C4-2B (cell line): Measurements from ENCODE around the gene SHCBP1L.

Source experiments
- H3K27ac ChIP-seq: fragments of 450-650 bp; 2 replicates; pipeline ENCODE4 v1.5.1; 2017
- ZFX ChIP-seq: fragments of 450-650 bp; IDR thresholded peaks from 2 replicates; pipeline ENCODE4 v1.6.1; 2017
- TF ChIP-seq, protein P1 (sequence below): fragments of 450-650 bp; conservative IDR thresholded peaks from 2 replicates; pipeline ENCODE4 v1.5.1; 2017; ENCODE audit warnings: mild to moderate bottlenecking

SHCBP1L gene

DNA sequence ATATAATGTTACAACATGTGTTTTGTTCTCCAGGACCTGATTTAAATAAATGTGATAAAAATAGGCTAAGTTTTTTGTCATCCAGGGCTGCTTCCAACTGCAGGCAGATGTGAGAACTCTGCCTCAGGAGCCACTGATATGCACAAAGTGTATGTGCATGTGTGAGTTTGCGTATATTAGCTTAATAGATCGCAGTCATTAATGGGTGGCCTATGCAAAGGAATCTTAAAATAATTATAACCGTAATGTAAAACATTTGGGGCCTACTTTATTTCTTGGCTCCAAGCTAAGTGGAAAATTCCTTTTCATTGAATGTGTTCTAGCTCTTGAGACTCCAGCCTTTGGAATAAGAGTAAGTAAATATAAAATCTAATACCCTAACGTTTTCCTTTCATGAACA lies 97.1 kb downstream of the SHCBP1L start:
- TF ChIP-seq, protein P1, sequence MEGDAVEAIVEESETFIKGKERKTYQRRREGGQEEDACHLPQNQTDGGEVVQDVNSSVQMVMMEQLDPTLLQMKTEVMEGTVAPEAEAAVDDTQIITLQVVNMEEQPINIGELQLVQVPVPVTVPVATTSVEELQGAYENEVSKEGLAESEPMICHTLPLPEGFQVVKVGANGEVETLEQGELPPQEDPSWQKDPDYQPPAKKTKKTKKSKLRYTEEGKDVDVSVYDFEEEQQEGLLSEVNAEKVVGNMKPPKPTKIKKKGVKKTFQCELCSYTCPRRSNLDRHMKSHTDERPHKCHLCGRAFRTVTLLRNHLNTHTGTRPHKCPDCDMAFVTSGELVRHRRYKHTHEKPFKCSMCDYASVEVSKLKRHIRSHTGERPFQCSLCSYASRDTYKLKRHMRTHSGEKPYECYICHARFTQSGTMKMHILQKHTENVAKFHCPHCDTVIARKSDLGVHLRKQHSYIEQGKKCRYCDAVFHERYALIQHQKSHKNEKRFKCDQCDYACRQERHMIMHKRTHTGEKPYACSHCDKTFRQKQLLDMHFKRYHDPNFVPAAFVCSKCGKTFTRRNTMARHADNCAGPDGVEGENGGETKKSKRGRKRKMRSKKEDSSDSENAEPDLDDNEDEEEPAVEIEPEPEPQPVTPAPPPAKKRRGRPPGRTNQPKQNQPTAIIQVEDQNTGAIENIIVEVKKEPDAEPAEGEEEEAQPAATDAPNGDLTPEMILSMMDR, result no peak
- no peak for TF ChIP-seq ZFX
- no peak overlapping the region for H3K27ac ChIP-seq

DNA sequence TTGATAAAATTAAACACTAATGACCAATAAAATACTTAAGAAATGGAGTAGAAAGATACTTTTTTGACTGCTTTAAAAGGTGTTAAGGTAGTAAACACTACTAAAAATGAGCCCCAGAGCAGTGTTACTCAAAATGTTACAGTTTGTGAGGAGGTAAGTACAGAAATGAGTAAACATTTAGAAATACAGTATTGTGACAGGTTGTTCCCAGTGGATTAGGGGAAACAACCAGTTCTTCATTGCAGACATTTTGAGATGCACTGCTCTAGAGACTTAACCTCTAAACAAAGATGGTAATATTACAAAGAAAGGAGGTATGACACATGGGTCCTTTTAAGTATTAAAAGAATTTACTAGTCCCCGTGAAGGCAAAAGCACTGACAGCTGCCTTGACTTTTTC lies 101.1 kb downstream of the SHCBP1L start:
- no peak overlapping the region for H3K27ac ChIP-seq
- TF ChIP-seq, protein P1, result no peak
- no peak for TF ChIP-seq ZFX

DNA sequence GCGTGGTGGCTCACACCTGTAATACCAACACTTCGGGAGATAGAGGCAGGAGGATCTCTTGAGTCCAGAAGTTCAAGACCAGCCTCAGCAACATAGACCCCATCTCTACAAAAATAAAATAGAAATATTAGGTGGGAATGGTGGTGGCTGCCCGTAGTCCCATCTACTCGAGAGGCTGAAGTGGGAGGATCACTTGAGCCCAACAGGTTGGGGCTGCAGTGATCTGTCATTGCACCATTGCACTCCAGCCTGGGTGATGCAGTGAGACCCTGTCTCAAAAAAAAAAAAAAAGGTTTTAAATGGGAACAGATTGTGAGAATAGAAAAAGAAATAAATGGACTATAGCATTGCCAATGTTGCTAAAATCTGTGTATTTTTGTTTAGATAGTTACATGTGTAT lies 102.6 kb downstream of the SHCBP1L start:
- TF ChIP-seq, protein P1, result no peak
- TF ChIP-seq ZFX, result no peak
- no peak overlapping the region for H3K27ac ChIP-seq
